ENCODE measurements around the gene TSC2. TPM values are rescaled to one million over a fixed set of nuclear protein-coding genes. Genes with fewer than 3 reads are reported as not detected.

Gene TSC2
- total RNA-seq, 4 donors from 2014 or later: 88.3 to 206 (median 127) TPM

DNA sequence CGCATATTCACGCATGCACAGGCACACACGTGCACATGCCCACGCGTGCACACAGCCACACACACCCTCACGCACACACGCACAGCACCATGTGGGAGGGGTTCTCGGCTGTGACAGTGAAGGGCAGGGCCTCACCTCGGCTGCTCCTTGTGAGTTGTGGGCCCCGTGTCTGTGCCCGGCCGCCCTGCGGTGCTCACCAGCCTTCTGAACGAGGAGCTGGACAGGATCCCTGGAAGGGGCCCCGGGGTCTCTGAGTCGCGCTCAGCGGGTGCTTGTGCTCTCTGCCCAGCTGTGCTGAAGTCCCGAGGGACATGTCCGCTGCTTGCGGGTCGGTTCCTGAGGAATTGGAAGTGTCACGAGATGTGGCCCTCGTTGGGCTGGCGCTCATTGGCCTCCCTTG is 16.1 kb downstream of the TSC2 start:
- Histone ChIP-seq H3K36me3 (peaks cover 0 to 41% (median 9%) of the 10 kb centered on the region in 4 donors), H3K9me3 (no peaks in the 10 kb centered on the region), H3K4me1 (no peaks in the 10 kb centered on the region), H3K27me3 (no peaks in the 10 kb centered on the region), H3K4me3 (no peak overlapping the region), H3K27ac (no peak overlapping the region)
- no peak for DNase-seq
- TF ChIP-seq POLR2A (IDR thresholded peaks at IDR 0.05) (no peak), POLR2AphosphoS5 (IDR thresholded peaks at IDR 0.05) (no peak), EP300 (IDR thresholded peaks at IDR 0.05; ENCODE audit: low read depth) (no peak)
- TF ChIP-seq, protein P1, sequence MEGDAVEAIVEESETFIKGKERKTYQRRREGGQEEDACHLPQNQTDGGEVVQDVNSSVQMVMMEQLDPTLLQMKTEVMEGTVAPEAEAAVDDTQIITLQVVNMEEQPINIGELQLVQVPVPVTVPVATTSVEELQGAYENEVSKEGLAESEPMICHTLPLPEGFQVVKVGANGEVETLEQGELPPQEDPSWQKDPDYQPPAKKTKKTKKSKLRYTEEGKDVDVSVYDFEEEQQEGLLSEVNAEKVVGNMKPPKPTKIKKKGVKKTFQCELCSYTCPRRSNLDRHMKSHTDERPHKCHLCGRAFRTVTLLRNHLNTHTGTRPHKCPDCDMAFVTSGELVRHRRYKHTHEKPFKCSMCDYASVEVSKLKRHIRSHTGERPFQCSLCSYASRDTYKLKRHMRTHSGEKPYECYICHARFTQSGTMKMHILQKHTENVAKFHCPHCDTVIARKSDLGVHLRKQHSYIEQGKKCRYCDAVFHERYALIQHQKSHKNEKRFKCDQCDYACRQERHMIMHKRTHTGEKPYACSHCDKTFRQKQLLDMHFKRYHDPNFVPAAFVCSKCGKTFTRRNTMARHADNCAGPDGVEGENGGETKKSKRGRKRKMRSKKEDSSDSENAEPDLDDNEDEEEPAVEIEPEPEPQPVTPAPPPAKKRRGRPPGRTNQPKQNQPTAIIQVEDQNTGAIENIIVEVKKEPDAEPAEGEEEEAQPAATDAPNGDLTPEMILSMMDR (IDR thresholded peaks at IDR 0.05): no peak
- intact Hi-C loops (cut with DNase I; ENCODE audit: low total_unique reads) (no loop called here), in situ Hi-C loops (cut with MboI; ENCODE audit: low pct_ligation_motif_present in 1 of 4, low pct_unique_long_range_greater_than_20kb in 1 of 4, low sequenced_read_pairs in 3 of 4) (no loop called here)
- 89% methylated on average over 22 of the region's 25 CpGs; no CpG with 5 or more reads in 1 of the 2 donors for WGBS, 2 donors (ENCODE audit: low coverage in 1 of 2)

DNA sequence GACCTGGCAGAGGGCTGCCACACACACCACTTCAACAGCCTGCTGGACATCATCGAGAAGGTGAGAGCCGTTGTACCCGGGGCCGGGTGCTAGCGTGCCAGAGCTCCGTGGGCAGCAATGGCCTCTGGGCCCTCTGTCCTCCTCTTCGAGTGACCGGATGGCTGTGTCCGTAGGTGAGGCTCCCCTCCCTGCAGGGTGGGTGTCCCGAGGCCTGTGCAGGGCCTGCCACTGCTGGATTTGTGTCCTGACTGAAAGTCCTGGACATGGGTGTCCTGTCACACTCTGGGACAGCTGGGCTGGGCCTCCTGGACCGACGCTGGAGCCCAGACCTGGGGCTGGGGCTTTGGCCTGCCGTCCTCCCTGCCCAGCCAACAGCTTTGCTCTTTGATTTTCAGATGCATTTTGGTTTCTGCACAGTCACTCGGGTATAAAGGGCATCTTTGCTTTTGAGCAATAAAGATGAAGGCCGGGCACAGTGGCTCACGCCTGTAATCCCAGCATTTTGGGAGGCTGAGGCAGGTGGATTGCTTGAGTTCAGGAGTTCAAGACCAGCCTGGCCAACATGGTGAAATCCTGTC is 16.7 kb downstream of the TSC2 start:
- no peaks in the 10 kb centered on the region for H3K9me3 ChIP-seq
- H3K4me1 ChIP-seq: no peaks in the 10 kb centered on the region
- TF ChIP-seq POLR2A (IDR thresholded peaks at IDR 0.05) (no peak), POLR2AphosphoS5 (IDR thresholded peaks at IDR 0.05) (no peak), EP300 (IDR thresholded peaks at IDR 0.05; ENCODE audit: low read depth) (no peak)
- TF ChIP-seq, protein P1 (IDR thresholded peaks at IDR 0.05): no peak
- no peak overlapping the region for H3K4me3 ChIP-seq
- H3K27me3 ChIP-seq: no peaks in the 10 kb centered on the region
- no peak for DNase-seq
- intact Hi-C loops (cut with DNase I; ENCODE audit: low total_unique reads): no loop called here
- WGBS, 2 donors (ENCODE audit: low coverage in 1 of 2): 89 to 100% methylated on average over 2 to 16 of the region's 16 CpGs
- H3K36me3 ChIP-seq: peaks cover 0 to 41% (median 9%) of the 10 kb centered on the region in 4 donors
- in situ Hi-C loops (cut with MboI; ENCODE audit: low pct_ligation_motif_present in 1 of 4, low pct_unique_long_range_greater_than_20kb in 1 of 4, low sequenced_read_pairs in 3 of 4): no loop called here
- H3K27ac ChIP-seq: no peak overlapping the region

DNA sequence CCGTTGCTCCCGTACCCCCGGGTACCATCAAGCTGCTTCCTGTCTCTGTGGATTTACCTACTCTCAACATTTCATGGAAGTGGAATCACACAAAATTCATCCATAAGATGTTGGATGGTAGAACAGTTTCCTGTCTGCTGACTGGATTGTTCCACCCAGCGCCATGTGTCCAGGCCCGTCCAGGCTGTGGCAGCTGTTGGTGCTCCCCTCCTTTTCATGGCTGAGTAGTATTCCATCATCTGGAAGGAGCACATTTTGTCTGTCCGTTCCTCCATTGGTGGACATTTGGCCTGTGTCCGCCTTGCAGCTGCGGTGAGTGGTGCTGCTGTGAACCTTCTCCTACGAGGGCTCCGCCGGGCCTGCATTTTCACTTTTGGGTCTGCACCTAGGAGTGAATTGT is 18.4 kb downstream of the TSC2 start:
- Histone ChIP-seq H3K4me1 (no peaks in the 10 kb centered on the region), H3K4me3 (no peak overlapping the region), H3K9me3 (no peaks in the 10 kb centered on the region), H3K36me3 (peaks cover 0 to 41% (median 9%) of the 10 kb centered on the region in 4 donors), H3K27ac (no peak overlapping the region), H3K27me3 (no peaks in the 10 kb centered on the region)
- DNase-seq: no peak
- no peak for TF ChIP-seq POLR2A (IDR thresholded peaks at IDR 0.05)
- no peak for TF ChIP-seq EP300 (IDR thresholded peaks at IDR 0.05; ENCODE audit: low read depth)
- TF ChIP-seq POLR2AphosphoS5 (IDR thresholded peaks at IDR 0.05): no peak
- TF ChIP-seq, protein P1 (IDR thresholded peaks at IDR 0.05): no peak
- intact Hi-C loops (cut with DNase I; ENCODE audit: low total_unique reads) (no loop called here), in situ Hi-C loops (cut with MboI; ENCODE audit: low pct_ligation_motif_present in 1 of 4, low pct_unique_long_range_greater_than_20kb in 1 of 4, low sequenced_read_pairs in 3 of 4) (no loop called here)
- whole genome bisulfite sequencing, 2 donors (ENCODE audit: low coverage in 1 of 2): 94 to 95% methylated on average over 9 to 11 of the region's 11 CpGs

DNA sequence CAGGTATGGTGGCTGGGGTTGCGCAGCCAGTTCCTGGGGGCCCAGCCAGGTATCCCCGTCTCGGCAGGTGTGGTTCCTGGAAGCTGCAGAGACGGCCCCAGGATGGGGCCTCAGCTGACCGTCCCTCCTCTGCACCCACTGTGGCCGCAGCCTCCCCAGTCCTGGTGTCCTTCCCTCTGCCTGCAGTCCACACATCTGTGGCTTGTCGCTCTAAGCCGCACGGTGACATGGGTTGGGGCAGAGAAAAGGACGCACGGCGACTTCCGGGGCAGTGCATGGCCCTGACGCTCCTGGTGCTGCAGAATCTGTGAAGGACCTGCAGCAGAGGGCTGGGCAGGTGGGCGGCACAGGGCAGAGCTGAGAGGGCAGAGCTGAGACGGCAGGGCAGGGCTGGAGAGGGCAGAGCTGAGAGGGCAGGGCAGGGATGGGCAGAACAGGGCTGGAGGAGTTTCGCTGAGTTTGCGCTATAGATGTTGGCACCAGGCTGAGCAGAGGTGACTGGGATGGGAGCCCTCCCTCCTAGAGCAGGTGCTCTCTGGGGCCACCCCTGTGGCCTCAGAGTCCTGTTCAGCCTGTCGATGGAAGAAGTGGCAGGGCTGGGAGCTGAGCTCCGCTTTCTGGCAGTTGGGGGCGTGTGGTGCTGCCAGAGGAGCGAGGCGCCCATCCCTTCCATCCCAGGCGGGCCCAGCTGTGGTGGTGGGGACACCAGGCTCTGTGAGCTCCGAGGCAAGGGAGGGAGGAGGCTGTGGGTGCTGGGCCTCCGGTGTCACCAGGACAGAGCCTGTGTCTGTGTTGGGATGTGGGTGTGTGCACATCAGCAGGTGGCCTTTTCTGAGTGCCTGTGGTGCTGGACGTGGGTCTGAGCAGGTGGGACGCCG is 23.0 kb downstream of the TSC2 start:
- no peaks in the 10 kb centered on the region for H3K4me1 ChIP-seq
- no peaks in the 10 kb centered on the region for H3K9me3 ChIP-seq
- in situ Hi-C loops (cut with MboI; ENCODE audit: low pct_ligation_motif_present in 1 of 4, low pct_unique_long_range_greater_than_20kb in 1 of 4, low sequenced_read_pairs in 3 of 4): no loop called here
- H3K27ac ChIP-seq: no peak overlapping the region
- DNase-seq: no peak
- TF ChIP-seq POLR2A (IDR thresholded peaks at IDR 0.05) (no peak), POLR2AphosphoS5 (IDR thresholded peaks at IDR 0.05) (no peak), EP300 (IDR thresholded peaks at IDR 0.05; ENCODE audit: low read depth) (no peak)
- TF ChIP-seq, protein P1 (IDR thresholded peaks at IDR 0.05): no peak
- H3K27me3 ChIP-seq: no peaks in the 10 kb centered on the region
- no peak overlapping the region for H3K4me3 ChIP-seq
- intact Hi-C loops (cut with DNase I; ENCODE audit: low total_unique reads): no loop called here
- H3K36me3 ChIP-seq: peaks cover 0 to 46% (median 4%) of the 10 kb centered on the region in 4 donors
- 90% methylated on average over 23 of the region's 29 CpGs; no CpG with 5 or more reads in 1 of the 2 donors for WGBS, 2 donors (ENCODE audit: low coverage in 1 of 2)

Data from transverse colon (tissue), 4 donors.